ENCODE measurements around the gene LRRC7.
A peak's percentile ranks its signal among the peaks of the same experiment; 100 is the strongest.

LRRC7 gene

DNA sequence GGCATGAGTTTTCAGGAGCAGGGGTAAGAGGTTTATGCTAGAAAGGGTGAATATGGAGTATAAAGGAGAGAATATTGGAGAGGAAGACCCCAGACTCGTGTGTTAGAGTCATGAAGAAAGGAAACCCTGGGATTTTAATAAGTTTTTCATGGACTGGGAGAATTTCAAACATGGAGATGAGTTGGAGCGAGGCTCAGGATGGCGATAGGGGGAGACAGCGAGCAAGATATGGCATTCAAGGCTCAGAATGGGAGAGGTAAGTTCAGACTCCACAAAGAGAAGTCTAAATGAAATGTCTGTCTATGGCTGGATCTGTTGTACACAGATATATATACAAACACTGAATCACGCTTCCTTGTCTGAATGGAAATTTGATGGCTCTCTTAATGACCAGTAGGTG is 545.1 kb downstream of the LRRC7 start:
- Mint-ChIP-seq H3K27me3 (peaks cover 10% of the 10 kb centered on the region), H3K27ac (no peak overlapping the region), H3K9me3 (no peaks in the 10 kb centered on the region), H3K36me3 (ENCODE audit: low read depth) (no peaks in the 10 kb centered on the region), H3K4me1 (ENCODE audit: low read depth) (no peaks in the 10 kb centered on the region), H3K4me3 (no peak overlapping the region)
- DNase-seq = no peak

DNA sequence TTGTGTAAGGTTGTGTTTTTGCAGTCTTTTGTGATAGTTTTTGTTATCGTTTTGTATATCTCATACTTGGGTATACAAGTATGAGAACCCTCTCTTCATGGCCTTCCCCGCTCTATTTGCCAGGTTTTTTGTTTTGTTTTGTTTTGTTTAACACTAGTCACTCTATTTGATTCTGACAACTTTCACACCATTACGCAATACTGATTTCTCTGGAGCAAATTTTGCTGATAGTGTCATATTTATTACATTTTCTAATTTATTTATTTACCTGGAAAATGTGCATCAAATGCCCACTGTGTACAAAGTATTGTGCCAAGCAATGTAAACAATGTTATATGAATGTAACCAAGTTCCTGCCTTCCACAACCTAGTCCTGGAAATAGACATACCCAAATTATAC is 547.6 kb downstream of the LRRC7 start:
- Mint-ChIP-seq H3K4me3 (no peak overlapping the region), H3K9me3 (no peaks in the 10 kb centered on the region), H3K27me3 (peaks cover 20% of the 10 kb centered on the region), H3K36me3 (ENCODE audit: low read depth) (no peaks in the 10 kb centered on the region), H3K27ac (no peak overlapping the region), H3K4me1 (ENCODE audit: low read depth) (no peaks in the 10 kb centered on the region)
- no peak for DNase-seq

DNA sequence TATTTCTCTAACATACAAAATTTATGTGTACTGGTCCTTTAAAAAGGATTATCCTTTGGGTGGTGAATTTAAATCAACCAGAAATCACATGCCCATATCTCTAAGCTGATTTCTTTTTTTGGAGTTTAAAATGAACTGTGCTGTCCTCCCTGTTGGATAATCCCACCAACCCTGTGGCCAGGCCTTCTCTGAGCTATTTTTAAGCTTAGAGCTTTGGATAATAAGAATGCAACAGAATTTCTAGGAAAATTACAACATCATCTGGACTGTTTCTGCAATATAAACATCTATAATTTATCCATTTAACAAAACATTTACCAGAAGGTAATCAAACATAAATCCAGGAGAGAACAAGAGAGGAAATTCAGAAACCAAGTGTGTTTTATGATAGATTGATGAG is 549.3 kb downstream of the LRRC7 start:
- H3K4me3 Mint-ChIP-seq = no peak overlapping the region

DNA sequence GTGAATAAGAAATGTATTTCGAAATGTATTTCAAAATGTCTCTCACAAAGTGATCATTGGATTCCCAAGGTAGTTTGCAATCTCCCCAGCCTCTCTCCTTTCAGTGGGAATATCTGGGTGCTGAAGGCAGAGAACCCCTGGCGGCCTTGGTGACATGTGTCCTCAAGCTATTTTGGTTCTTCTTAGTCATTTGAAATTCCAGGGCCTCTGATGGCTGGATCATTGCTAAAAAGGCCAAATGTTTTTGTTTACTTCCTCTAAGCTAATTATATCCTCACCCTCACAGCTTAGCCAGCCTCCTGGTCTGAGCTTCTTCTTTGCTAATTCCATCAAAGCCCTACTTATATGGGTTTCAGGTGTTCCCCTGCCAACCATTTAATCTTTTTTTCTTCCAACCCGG is 566.4 kb downstream of the LRRC7 start:
- no peak for DNase-seq

More for the DNA sequence above, 549.3 kb downstream of the LRRC7 start:
- no peaks in the 10 kb centered on the region for H3K9me3 Mint-ChIP-seq
- no peak for DNase-seq
- H3K27me3 Mint-ChIP-seq = peaks cover 21% of the 10 kb centered on the region
- no peak overlapping the region for H3K27ac Mint-ChIP-seq
- H3K36me3 Mint-ChIP-seq (ENCODE audit: low read depth) = no peaks in the 10 kb centered on the region
- H3K4me1 Mint-ChIP-seq (ENCODE audit: low read depth) = no peaks in the 10 kb centered on the region

DNA sequence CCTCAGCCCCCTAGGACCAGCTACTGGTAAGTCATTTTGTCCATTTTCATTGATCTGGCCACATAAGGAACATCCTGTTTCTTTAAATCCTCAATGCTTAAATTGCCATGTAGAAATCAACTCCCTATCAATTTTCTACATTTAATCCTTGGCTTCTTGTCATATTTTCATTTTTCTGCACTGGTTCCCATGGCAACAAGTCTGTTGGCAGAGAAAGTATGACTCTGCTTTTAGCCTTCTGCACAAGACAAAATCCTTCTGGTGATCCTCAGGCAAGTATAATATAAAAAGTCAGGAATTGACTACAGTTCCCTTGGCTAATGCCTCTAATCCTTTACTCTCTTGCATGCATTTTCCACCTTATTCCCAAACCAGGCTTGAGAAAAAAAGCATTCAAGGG is 572.6 kb downstream of the LRRC7 start:
- no peaks in the 10 kb centered on the region for H3K27me3 Mint-ChIP-seq
- no peak for DNase-seq
- no peak overlapping the region for H3K27ac Mint-ChIP-seq
- no peak overlapping the region for H3K4me3 Mint-ChIP-seq
- H3K9me3 Mint-ChIP-seq = no peaks in the 10 kb centered on the region
- no peaks in the 10 kb centered on the region for H3K4me1 Mint-ChIP-seq (ENCODE audit: low read depth)
- H3K36me3 Mint-ChIP-seq (ENCODE audit: low read depth) = peaks cover 7% of the 10 kb centered on the region

More for the DNA sequence above, 566.4 kb downstream of the LRRC7 start:
- Mint-ChIP-seq H3K9me3 (no peaks in the 10 kb centered on the region), H3K36me3 (ENCODE audit: low read depth) (no peaks in the 10 kb centered on the region), H3K4me1 (ENCODE audit: low read depth) (peaks cover 3% of the 10 kb centered on the region), H3K27ac (no peak overlapping the region), H3K4me3 (no peak overlapping the region), H3K27me3 (peaks cover 7% of the 10 kb centered on the region)

DNA sequence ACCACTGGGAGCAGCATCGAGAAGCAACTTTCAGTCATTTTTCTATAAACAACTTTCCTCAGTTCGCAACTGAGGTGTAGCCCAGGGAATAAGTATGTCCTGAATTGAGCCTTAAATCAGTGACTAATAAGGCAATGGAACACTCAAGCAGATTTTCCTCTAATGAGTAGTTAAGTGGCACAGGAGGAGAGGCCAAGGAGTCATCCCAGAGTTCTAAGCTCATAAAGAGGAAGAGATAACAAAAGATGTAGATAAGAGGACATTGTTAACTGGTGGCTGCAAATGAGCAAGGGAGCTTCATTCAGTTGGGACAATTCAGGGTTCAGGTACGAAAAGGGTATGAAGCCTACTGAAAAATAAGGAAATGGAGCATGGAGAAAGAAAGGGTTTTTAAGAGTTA is 573.2 kb downstream of the LRRC7 start:
- H3K9me3 Mint-ChIP-seq = no peaks in the 10 kb centered on the region
- no peaks in the 10 kb centered on the region for H3K4me1 Mint-ChIP-seq (ENCODE audit: low read depth)
- H3K27ac Mint-ChIP-seq = no peak overlapping the region
- H3K36me3 Mint-ChIP-seq (ENCODE audit: low read depth) = peaks cover 10% of the 10 kb centered on the region
- no peak overlapping the region for H3K4me3 Mint-ChIP-seq
- no peak for DNase-seq
- H3K27me3 Mint-ChIP-seq = no peaks in the 10 kb centered on the region

DNA sequence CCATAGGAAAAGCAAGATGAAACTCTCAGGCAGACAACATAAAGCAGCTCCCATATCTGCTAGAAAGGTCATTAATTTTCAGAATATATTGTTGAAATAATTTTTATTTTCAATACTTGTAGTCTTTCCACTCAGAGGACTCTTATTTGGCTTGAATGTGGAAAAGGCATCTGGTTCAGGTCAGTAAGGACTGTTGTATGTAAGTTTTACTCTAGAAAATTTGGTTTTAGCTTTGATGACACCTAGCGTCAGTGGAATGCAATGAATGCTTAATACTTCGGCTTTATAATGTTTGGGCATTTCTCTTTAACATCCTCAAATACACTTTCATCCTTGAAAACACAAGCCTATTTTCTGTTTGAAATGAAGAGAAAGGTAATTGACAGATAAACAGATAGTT is 574.4 kb downstream of the LRRC7 start:
- H3K4me1 Mint-ChIP-seq (ENCODE audit: low read depth) = no peaks in the 10 kb centered on the region
- peaks cover 19% of the 10 kb centered on the region for H3K36me3 Mint-ChIP-seq (ENCODE audit: low read depth)
- DNase-seq = no peak
- H3K9me3 Mint-ChIP-seq = no peaks in the 10 kb centered on the region
- no peaks in the 10 kb centered on the region for H3K27me3 Mint-ChIP-seq
- H3K4me3 Mint-ChIP-seq = no peak overlapping the region
- H3K27ac Mint-ChIP-seq = no peak overlapping the region

DNA sequence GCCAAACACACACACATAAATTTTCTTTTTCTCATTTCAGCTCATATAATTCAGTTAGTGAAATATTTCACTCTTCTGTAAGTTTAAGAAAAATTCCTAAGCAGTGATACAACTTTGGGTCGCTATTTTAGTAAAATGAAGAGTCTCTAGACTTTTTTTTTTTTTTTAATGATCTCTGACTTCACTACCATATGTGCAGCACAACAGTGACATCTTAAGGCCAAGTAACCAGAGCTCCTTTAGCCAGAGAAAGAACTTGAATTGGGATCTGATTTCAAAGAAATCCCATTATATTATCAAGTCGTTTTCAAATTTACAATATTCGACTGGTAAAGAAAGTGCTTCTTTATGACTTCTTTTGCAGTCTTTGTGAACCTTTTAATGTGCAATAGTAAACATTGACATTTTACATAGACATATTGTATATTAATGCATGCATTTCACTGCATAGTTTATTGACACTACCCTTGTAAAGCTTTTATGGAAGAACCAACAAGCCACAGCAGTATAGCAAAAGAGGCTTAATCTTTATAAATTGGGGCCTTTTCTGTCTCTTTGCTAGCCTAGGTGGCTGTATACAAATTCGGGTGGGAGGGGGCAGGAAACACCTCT is 575.4 kb downstream of the LRRC7 start:
- Mint-ChIP-seq H3K4me1 (ENCODE audit: low read depth) (no peaks in the 10 kb centered on the region), H3K27ac (no peak overlapping the region), H3K36me3 (ENCODE audit: low read depth) (peaks cover 29% of the 10 kb centered on the region), H3K4me3 (no peak overlapping the region), H3K27me3 (no peaks in the 10 kb centered on the region), H3K9me3 (no peaks in the 10 kb centered on the region)
- no peak for DNase-seq

DNA sequence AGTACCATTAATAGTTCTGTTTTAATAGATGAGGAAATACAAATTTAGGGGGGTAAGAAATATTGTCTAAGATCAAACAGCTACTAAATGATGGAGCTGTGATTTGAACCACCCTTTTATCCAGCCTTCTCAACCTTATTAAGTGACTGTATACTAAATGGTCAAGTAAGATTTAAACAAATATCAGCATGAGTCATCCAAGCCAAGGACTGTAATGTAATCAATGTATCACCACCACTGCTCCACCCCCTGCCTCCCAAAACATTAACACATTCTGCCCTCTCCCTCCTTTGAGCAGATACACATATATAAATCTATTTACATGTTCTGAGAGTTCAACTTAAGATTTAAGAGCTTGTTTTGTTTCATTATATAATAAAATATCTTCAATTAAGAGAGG is 578.8 kb downstream of the LRRC7 start:
- DNase-seq = no peak
- H3K9me3 Mint-ChIP-seq = no peaks in the 10 kb centered on the region
- no peaks in the 10 kb centered on the region for H3K4me1 Mint-ChIP-seq (ENCODE audit: low read depth)
- H3K4me3 Mint-ChIP-seq = no peak overlapping the region
- H3K27ac Mint-ChIP-seq = no peak overlapping the region
- H3K27me3 Mint-ChIP-seq = no peaks in the 10 kb centered on the region
- H3K36me3 Mint-ChIP-seq (ENCODE audit: low read depth) = peaks cover 52% of the 10 kb centered on the region

DNA sequence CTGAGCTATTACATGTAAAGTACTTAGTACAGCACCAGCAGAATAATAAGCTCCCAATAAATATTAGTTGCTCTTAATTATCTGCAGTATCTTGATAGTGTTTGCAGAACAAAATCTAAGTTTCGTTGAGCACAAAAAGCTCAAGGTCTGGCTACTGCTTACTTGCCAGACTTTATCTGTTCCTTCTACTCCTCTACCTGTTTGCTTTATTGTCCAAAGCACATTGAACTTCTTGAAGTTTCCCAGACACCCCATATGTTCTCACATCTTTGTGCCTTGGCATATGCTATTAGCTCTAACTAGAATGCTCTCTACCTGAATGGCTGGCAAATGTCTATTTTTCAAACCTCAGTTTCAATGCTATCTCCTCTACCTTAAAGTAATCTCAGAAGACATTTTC is 582.7 kb downstream of the LRRC7 start:
- no peaks in the 10 kb centered on the region for H3K4me1 Mint-ChIP-seq (ENCODE audit: low read depth)
- H3K27ac Mint-ChIP-seq = no peak overlapping the region
- no peak overlapping the region for H3K4me3 Mint-ChIP-seq
- H3K36me3 Mint-ChIP-seq (ENCODE audit: low read depth) = peaks cover 66% of the 10 kb centered on the region
- DNase-seq = no peak
- H3K9me3 Mint-ChIP-seq = no peaks in the 10 kb centered on the region
- H3K27me3 Mint-ChIP-seq = no peaks in the 10 kb centered on the region

DNA sequence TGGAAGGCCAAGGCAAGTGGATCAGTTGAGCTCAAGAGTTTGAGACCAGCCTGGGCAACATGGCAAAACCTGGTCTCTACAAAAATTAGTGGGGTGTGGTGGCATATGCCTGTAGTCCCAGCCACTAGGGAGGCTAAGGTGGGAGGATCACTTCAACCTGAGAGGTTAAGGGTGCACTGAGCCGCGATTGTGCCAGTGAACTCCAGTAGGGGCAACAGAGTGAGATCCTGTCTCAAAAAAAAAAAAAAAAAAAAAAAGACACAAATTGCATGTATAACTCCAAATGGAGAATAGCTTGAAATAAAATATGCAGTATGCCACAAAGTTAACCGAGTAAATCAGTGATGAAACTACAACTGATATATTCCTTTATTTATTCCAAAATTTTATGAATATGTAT is 586.0 kb downstream of the LRRC7 start:
- Mint-ChIP-seq H3K4me3 (no peak overlapping the region), H3K9me3 (no peaks in the 10 kb centered on the region), H3K27ac (no peak overlapping the region), H3K36me3 (ENCODE audit: low read depth) (peaks cover 51% of the 10 kb centered on the region), H3K27me3 (no peaks in the 10 kb centered on the region), H3K4me1 (ENCODE audit: low read depth) (no peaks in the 10 kb centered on the region)
- DNase-seq = no peak

DNA sequence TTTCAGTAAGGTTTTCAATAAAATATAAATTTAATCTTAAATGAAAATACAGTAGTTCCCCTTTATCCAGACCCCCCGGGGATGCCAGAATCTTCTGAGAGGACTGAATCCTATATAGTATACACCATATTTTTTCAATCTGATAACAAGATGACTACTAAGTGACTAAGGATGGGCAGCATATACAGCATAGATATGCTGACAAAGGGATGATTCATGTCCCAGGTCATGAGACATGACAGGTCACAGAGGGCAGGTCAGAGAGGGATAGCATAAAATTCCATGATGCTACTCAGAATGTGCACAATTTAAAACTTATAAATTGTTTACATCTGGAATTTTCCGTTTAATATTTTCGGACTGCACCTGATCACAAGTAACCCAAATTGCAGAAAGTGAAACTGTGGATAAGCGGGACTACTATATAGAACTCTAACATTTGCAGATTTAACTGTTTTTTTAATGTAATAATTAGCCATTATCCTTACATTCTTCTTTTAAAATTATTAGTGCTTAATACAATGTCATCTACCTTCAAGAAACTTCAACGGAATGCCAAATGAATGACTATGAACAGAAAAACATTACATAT is 588.9 kb downstream of the LRRC7 start:
- Mint-ChIP-seq H3K36me3 (ENCODE audit: low read depth) (peaks cover 53% of the 10 kb centered on the region), H3K9me3 (no peaks in the 10 kb centered on the region), H3K27ac (no peak overlapping the region), H3K4me3 (no peak overlapping the region), H3K27me3 (no peaks in the 10 kb centered on the region), H3K4me1 (ENCODE audit: low read depth) (no peaks in the 10 kb centered on the region)
- no peak for DNase-seq

DNA sequence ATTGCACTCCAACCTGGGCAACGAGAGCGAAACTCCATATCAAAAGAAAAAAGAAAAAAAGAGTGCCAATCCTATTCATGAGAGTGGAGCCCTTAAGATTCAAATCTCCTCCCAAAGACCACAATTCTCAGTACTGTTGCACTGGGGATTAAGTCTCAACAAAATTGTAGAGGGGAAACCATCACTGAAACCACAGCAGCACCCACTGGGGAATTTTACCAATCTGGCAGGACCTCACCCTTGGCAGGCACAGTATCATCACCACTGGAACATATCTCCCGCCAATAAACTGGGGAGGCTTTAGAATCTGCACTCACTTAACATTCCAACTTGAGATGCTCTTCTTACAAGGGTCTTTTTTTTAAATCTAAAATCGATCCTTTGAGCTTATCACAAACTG is 596.6 kb downstream of the LRRC7 start:
- Mint-ChIP-seq H3K27me3 (no peaks in the 10 kb centered on the region), H3K4me1 (ENCODE audit: low read depth) (peaks cover 7% of the 10 kb centered on the region), H3K4me3 (no peak overlapping the region), H3K9me3 (no peaks in the 10 kb centered on the region), H3K36me3 (ENCODE audit: low read depth) (peaks cover 72% of the 10 kb centered on the region), H3K27ac (no peak overlapping the region)
- no peak for DNase-seq

DNA sequence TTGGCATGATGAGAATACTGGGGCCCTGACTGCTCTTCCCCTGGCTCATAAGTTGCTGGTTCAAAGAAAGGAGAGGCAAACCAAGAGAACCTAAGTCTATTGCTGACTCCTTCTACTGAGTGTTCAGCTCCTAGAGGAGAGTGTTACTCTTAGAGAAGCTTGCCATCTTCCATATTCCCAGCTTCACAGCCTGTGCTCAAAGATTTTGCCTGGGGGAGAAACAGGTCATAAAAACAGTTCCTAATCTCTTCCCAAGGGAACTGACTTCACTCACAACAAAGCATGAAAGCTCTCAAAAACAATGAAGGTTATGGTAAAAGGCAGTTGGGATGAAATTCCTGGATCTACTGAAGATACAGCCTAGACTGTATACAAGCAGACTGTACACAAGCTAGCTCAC is 600.6 kb downstream of the LRRC7 start:
- Mint-ChIP-seq H3K36me3 (ENCODE audit: low read depth) (peaks cover 70% of the 10 kb centered on the region), H3K4me1 (ENCODE audit: low read depth) (peaks cover 13% of the 10 kb centered on the region), H3K27me3 (no peaks in the 10 kb centered on the region), H3K9me3 (no peaks in the 10 kb centered on the region), H3K4me3 (no peak overlapping the region), H3K27ac (no peak overlapping the region)
- no peak for DNase-seq

DNA sequence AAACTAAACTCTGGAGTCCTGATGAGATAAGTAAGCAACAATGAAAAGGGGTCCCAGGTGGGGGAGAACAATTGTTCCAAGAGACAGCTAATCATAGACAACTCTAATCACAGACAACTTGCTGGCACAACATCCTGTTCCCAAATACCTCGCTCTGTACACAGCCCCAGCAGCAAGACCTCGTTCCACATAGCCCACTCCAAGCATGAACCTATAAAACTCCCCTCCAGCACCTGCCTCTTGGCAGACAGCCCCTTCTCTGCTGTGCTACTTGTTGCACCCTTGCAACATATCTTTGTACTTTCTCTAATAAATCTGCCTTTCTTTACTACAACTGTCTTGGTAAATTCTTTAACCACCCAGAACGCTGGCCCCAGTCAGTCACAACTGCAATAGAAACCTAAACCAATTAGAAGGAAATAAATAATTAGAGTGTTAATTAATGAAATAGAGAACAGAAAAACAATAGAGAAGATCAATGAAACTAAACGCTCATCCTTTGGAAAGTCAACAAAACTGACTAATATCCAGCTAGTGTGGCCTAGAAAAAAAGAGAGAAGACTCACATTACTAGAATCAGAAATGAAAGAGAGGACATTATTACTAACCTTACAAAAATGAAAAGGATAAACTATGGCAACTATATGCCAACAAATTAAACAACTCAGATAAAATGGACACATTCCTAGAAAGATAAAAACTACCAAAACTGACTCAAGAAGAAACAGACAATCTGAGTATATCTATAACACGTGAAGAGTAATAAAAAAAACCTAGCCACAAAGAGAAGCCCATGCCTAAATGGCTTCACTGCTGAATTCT is 601.5 kb downstream of the LRRC7 start:
- H3K27ac Mint-ChIP-seq = peak overlapping the region; percentile 69

More for the DNA sequence above, 601.5 kb downstream of the LRRC7 start:
- H3K36me3 Mint-ChIP-seq (ENCODE audit: low read depth) = peaks cover 71% of the 10 kb centered on the region
- no peak overlapping the region for H3K4me3 Mint-ChIP-seq
- H3K9me3 Mint-ChIP-seq = no peaks in the 10 kb centered on the region
- no peak for DNase-seq
- H3K4me1 Mint-ChIP-seq (ENCODE audit: low read depth) = peaks cover 13% of the 10 kb centered on the region
- H3K27me3 Mint-ChIP-seq = no peaks in the 10 kb centered on the region

All from activated T-cell treated with anti-CD3 and anti-CD28 coated beads, Interleukin-2, amount 50 U/mL, for 24 hours (primary cell).